GM12878 (cell line): ENCODE results near the gene EFCAB11. TPM values are rescaled to one million over a fixed set of nuclear protein-coding genes. Genes with fewer than 3 reads are reported as not detected.

Experiments used
- ATAC-seq: fragments of 200-7000 bp; cut with Tn5 transposase; 3 replicates; pipeline ENCODE4 v1.9.1; 2020; ENCODE audit warnings: mild to moderate bottlenecking, moderate library complexity
- BruUV-seq: library from RNA; stranded (reverse); fragments of 400-500 nt; replicated peaks from 2 replicates; lab custom pipeline; 2021; lab: Mats Ljungman, UMichigan
- CTCF ChIA-PET: fragments of 300-600 bp; sonication (Branson Sonifier 250); formaldehyde crosslinking; extraction: SDS; loops from one replicate; lab custom pipeline; 2021; ENCODE audit warnings: inconsistent platforms; lab: Yijun Ruan, JAX
- POLR2A ChIA-PET: fragments of 350-600 bp; formaldehyde crosslinking; extraction: SDS; loops from one replicate; lab custom pipeline; 2021; ENCODE audit warnings: inconsistent platforms; lab: Charles Lee
- RAD21 ChIA-PET: fragments of 300-600 bp; sonication (Branson Sonifier 250); formaldehyde crosslinking; loops from one replicate; lab custom pipeline; 2023; ENCODE audit warnings: antibody characterized with exemption; ENCODE audit not compliant: unreplicated experiment; lab: Charles Lee
- SMC1A ChIA-PET: fragments of 300-600 bp; sonication (Branson Sonifier 250); formaldehyde crosslinking; loops from one replicate; lab custom pipeline; 2023; ENCODE audit not compliant: unreplicated experiment, uncharacterized antibody; lab: Charles Lee
- DNase-seq: peaks from one replicate; pipeline ENCODE4 v3.0.0-alpha.2; 2011; ENCODE audit warnings: low read depth, low spot score
- FAIRE-seq: peaks from 3 replicates; lab custom pipeline; 2011; peaks lifted over from hg19 to GRCh38; lab: Jason Lieb, UNC
- H2AFZ ChIP-seq: 2 replicates; pipeline ENCODE4 v1.6.0; 2011; ENCODE audit warnings: low read depth, low read length, control low read depth; ENCODE audit not compliant: control insufficient read depth
- H3K27ac ChIP-seq: 2 replicates; pipeline ENCODE4 v1.5.1; 2011; ENCODE audit warnings: control low read depth; ENCODE audit not compliant: control insufficient read depth, insufficient read depth
- H3K27me3 ChIP-seq, 2 experiments: replicated peaks in 1 of 2; 2 replicates each; pipeline versions ENCODE4 v1.6.0 to v1.6.1; 2011; ENCODE audit warnings: low read length in 1 of 2; ENCODE audit not compliant: control insufficient read depth in 2 of 2, insufficient read depth in 2 of 2
- H3K36me3 ChIP-seq, 2 experiments: 2 replicates each; pipeline ENCODE4 v1.5.1; 2011; ENCODE audit warnings: low read length in 1 of 2; ENCODE audit not compliant: control insufficient read depth in 2 of 2, insufficient read depth in 2 of 2
- H3K4me1 ChIP-seq: 2 replicates; pipeline ENCODE4 v1.6.1; 2011; ENCODE audit warnings: mild to moderate bottlenecking, low read length, moderate library complexity, mixed read lengths; ENCODE audit not compliant: control insufficient read depth, insufficient read depth
- H3K4me2 ChIP-seq: 2 replicates; pipeline ENCODE4 v1.6.0; 2011; ENCODE audit warnings: control low read depth; ENCODE audit not compliant: control insufficient read depth, insufficient read depth
- H3K4me3 ChIP-seq: fragments of 200-600 bp; sonication (generic); 2 replicates; pipeline ENCODE4 v1.5.1; 2016
- H3K79me2 ChIP-seq: 2 replicates; pipeline ENCODE4 v1.6.0; 2011; ENCODE audit warnings: low read length; ENCODE audit not compliant: control insufficient read depth, insufficient read depth
- H3K9ac ChIP-seq: 2 replicates; pipeline ENCODE4 v1.8.0; 2011; ENCODE audit warnings: low read length, control low read depth, mixed read lengths; ENCODE audit not compliant: control insufficient read depth, insufficient read depth
- H3K9me3 ChIP-seq: replicated peaks from 3 replicates; pipeline ENCODE4 v1.5.1; 2011; ENCODE audit warnings: mild to moderate bottlenecking, low read length; ENCODE audit not compliant: control insufficient read depth, insufficient read depth
- H4K20me1 ChIP-seq: 2 replicates; pipeline ENCODE4 v1.6.0; 2011; ENCODE audit not compliant: control insufficient read depth, insufficient read depth
- ATF7 ChIP-seq: fragments of 450-650 bp; IDR thresholded peaks from 2 replicates; pipeline ENCODE4 v1.6.1; 2016; ENCODE audit warnings: low read depth, mild to moderate bottlenecking
- EGR1 ChIP-seq, 2 experiments: IDR thresholded peaks; 1 replicate in 1 of 2; 2 replicates in 1 of 2; pipeline ENCODE4 v1.6.1; 2011 to 2012; ENCODE audit warnings: low read depth in 2 of 2, low read length in 2 of 2, borderline replicate concordance in 1 of 2, mild to moderate bottlenecking in 1 of 2, moderate library complexity in 1 of 2
- SP1 ChIP-seq: IDR thresholded peaks from one replicate; pipeline ENCODE4 v1.6.1; 2011; ENCODE audit warnings: low read depth, low read length
- STAT1 ChIP-seq: fragments of 450-650 bp; conservative IDR thresholded peaks from 2 replicates; pipeline ENCODE4 v1.6.1; 2014; ENCODE audit warnings: antibody characterized with exemption, mild to moderate bottlenecking
- TBL1XR1 ChIP-seq: IDR thresholded peaks from 2 replicates; pipeline ENCODE4 v1.6.1; 2012; ENCODE audit warnings: low read depth, low read length, improper control_type of control experiment
- ZSCAN29 ChIP-seq: fragments of 450-650 bp; IDR thresholded peaks from 2 replicates; pipeline ENCODE4 v1.6.1; 2017; ENCODE audit warnings: mild to moderate bottlenecking, moderate library complexity
- WGBS: methylation state at CpG from one replicate; pipeline ENCODE4 v1.1.6; 2016; ENCODE audit warnings: low lambda C conversion rate; ENCODE audit not compliant: insufficient replicate concordance, insufficient coverage; ENCODE audit errors: missing lambda C conversion rate; 5-methylcytosine and 5-hydroxymethylcytosine counted together
- in situ Hi-C: fragments of 300-500 bp; cut with MboI; formaldehyde crosslinking; loops from 9 replicates; pipeline ENCODE4 v1.14.3; 2018; ENCODE audit warnings: mixed read lengths
- intact Hi-C: fragments of 100-400 bp; cut with micrococcal nuclease; formaldehyde crosslinking; loops from one replicate; pipeline ENCODE4 v1.14.2; 2022; ENCODE audit not compliant: unreplicated experiment
- polyA plus RNA-seq, 11 experiments: library from polyadenylated mRNA; depleted of rRNA in 4 of 11; unstranded in 6 of 11; stranded (reverse) in 5 of 11; fragments of >200 nt; fragmentation: Nextera tagmentation in 4 of 11; fragmentation: Illumina TruSeq in 1 of 11; extraction: Ambion mirVana in 4 of 11; extraction: Trizol in 1 of 11; gene quantifications; 1 replicate in 1 of 11; 2 replicates in 10 of 11; pipeline versions ENCODE4 v1.2.1 to v1.2.3, GENCODE V29; 2011 to 2016; ENCODE audit warnings: inconsistent platforms in 2 of 11, missing spikeins in 2 of 11, low read depth in 1 of 11
- total RNA-seq, 4 experiments: library from RNA; depleted of rRNA in 3 of 4; stranded (reverse); fragments of >200 nt in 3 of 4; fragmentation: Illumina TruSeq in 1 of 4; extraction: Trizol in 1 of 4; gene quantifications; 2 replicates each; pipeline versions ENCODE4 v1.2.1 to v1.2.3, GENCODE V29; 2013 to 2021
- TF ChIP-seq, protein P1 (sequence below): fragments of 150-350 bp; IDR thresholded peaks from 2 replicates; pipeline ENCODE4 v1.6.1; 2014; ENCODE audit warnings: mild to moderate bottlenecking, low read depth, low read length

EFCAB11 gene
- total and polyA plus RNA-seq, 10 of the 15 experiments (the other 5 are each of a cell fraction or from before 2014, with no cell fraction given) = 8.6 to 37.4 (median 18.0) TPM

DNA sequence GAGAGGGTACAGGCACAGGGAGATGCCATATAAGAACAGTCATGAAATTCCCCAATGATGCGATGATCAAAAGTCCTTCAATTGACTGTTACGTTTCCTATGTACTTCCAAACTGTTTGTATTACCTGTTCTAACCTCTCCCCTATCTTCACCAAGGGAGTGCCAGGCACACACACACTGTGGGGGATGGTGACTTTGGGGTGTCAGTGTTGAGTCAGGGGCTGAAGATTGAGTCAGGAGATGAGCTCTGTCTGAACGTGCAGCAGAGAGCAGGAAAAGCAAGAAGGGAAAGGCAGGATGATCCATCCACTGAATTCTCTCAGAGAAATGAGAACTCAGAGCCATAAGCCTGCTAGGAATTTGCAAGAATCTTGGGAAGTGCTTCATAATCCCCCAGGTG, 153.4 kb downstream of the EFCAB11 start:
- SMC1A ChIA-PET = no interaction called here
- no peaks in the 10 kb centered on the region for H3K9me3 ChIP-seq
- no peak overlapping the region for H3K9ac ChIP-seq
- WGBS = 77% methylated on average over 3 of the region's 3 CpGs
- no peaks in the 10 kb centered on the region for H3K79me2 ChIP-seq
- no peaks in the 10 kb centered on the region for H3K4me1 ChIP-seq
- no TSS peak for BruUV-seq
- TF ChIP-seq ATF7 (no peak), SP1 (no peak), TBL1XR1 (no peak), STAT1 (no peak), EGR1 (IDR thresholded peaks at IDR 0.05; ENCODE audit: borderline replicate concordance in 1 of 2, low read depth in 2 of 2, low read length in 2 of 2) (no peak), ZSCAN29 (no peak)
- TF ChIP-seq, protein P1, sequence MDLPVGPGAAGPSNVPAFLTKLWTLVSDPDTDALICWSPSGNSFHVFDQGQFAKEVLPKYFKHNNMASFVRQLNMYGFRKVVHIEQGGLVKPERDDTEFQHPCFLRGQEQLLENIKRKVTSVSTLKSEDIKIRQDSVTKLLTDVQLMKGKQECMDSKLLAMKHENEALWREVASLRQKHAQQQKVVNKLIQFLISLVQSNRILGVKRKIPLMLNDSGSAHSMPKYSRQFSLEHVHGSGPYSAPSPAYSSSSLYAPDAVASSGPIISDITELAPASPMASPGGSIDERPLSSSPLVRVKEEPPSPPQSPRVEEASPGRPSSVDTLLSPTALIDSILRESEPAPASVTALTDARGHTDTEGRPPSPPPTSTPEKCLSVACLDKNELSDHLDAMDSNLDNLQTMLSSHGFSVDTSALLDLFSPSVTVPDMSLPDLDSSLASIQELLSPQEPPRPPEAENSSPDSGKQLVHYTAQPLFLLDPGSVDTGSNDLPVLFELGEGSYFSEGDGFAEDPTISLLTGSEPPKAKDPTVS = no peak
- no peak overlapping the region for H3K4me3 ChIP-seq
- POLR2A ChIA-PET = no interaction called here
- RAD21 ChIA-PET = no interaction called here
- ATAC-seq (no peak), DNase-seq (no peak), FAIRE-seq (no peak)
- no peaks in the 10 kb centered on the region for H3K36me3 ChIP-seq
- CTCF ChIA-PET = no interaction called here
- H3K27ac ChIP-seq = no peak overlapping the region
- in situ Hi-C loops (no loop called here), intact Hi-C loops (no loop called here)
- H3K4me2 ChIP-seq = no peak overlapping the region
- H2AFZ ChIP-seq = no peak overlapping the region
- H3K27me3 ChIP-seq = no peaks in the 10 kb centered on the region
- H4K20me1 ChIP-seq = no peaks in the 10 kb centered on the region
